Neural progenitor cell (in vitro differentiated cells): ENCODE measurements around the gene FAM3B. TPM values are rescaled to one million over a fixed set of nuclear protein-coding genes. Genes with fewer than 3 reads are reported as not detected.
A peak's percentile ranks its signal among the peaks of the same experiment; 100 is the strongest.

Source experiments
- DNase-seq: peaks from one replicate; pipeline ENCODE4 v3.0.0-alpha.2; 2016; ENCODE audit warnings: low spot score
- H2AFZ ChIP-seq: fragments of 200-600 bp; sonication (generic); replicated peaks from 2 replicates; pipeline ENCODE4 v1.6.1; 2016; ENCODE audit warnings: antibody characterized with exemption
- H3F3A ChIP-seq: fragments of 200-600 bp; sonication (generic); 2 replicates; pipeline ENCODE4 v1.6.1; 2016; ENCODE audit warnings: antibody characterized with exemption, low read depth
- H3K27ac ChIP-seq: fragments of 200-600 bp; sonication (generic); 2 replicates; pipeline ENCODE4 v1.5.1; 2016; ENCODE audit warnings: mild to moderate bottlenecking
- H3K27me3 ChIP-seq: fragments of 200-600 bp; sonication (generic); 2 replicates; pipeline ENCODE4 v1.6.1; 2016; ENCODE audit warnings: mild to moderate bottlenecking, moderate library complexity
- H3K36me3 ChIP-seq: fragments of 200-600 bp; sonication (generic); 2 replicates; pipeline ENCODE4 v1.5.1; 2016
- H3K4me1 ChIP-seq: fragments of 200-600 bp; sonication (generic); 2 replicates; pipeline ENCODE4 v1.6.1; 2016; ENCODE audit warnings: mixed run types
- H3K4me2 ChIP-seq: fragments of 200-600 bp; sonication (generic); 2 replicates; pipeline ENCODE4 v1.6.1; 2016
- H3K4me3 ChIP-seq: fragments of 200-600 bp; sonication (generic); 2 replicates; pipeline ENCODE4 v1.5.1; 2016
- H3K79me2 ChIP-seq: fragments of 200-600 bp; sonication (generic); 2 replicates; pipeline ENCODE4 v1.6.1; 2016; ENCODE audit warnings: low read depth
- H3K9ac ChIP-seq: fragments of 200-600 bp; sonication (generic); 2 replicates; pipeline ENCODE4 v1.6.1; 2016
- H3K9me3 ChIP-seq: fragments of 200-600 bp; sonication (generic); 2 replicates; pipeline ENCODE4 v1.5.1; 2016; ENCODE audit warnings: low read depth
- H4K20me1 ChIP-seq: fragments of 200-600 bp; sonication (generic); 2 replicates; pipeline ENCODE4 v1.6.1; 2016; ENCODE audit warnings: low read depth
- H3K27ac Mint-ChIP-seq: 3 replicates; pipeline ENCODE4 v1.8.0; 2021; ENCODE audit warnings: mixed read lengths
- H3K27me3 Mint-ChIP-seq: 2 replicates; pipeline ENCODE4 v1.8.0; 2022; ENCODE audit warnings: low read depth, mild to moderate bottlenecking, inconsistent platforms, moderate library complexity, mixed read lengths; ENCODE audit not compliant: insufficient read depth
- H3K36me3 Mint-ChIP-seq: 3 replicates; pipeline ENCODE4 v1.8.0; 2021; ENCODE audit warnings: mixed read lengths
- H3K4me1 Mint-ChIP-seq: 3 replicates; pipeline ENCODE4 v1.8.0; 2021; ENCODE audit warnings: mixed read lengths
- H3K4me3 Mint-ChIP-seq: 3 replicates; pipeline ENCODE4 v1.8.0; 2021; ENCODE audit warnings: mild to moderate bottlenecking, moderate library complexity, mixed read lengths
- H3K9me3 Mint-ChIP-seq: 3 replicates; pipeline ENCODE4 v1.8.0; 2020; ENCODE audit warnings: mixed read lengths
- CTCF ChIP-seq: fragments of 200-600 bp; sonication (generic); IDR thresholded peaks from 2 replicates; pipeline ENCODE4 v1.5.1; 2017; ENCODE audit warnings: antibody characterized with exemption, mild to moderate bottlenecking
- EZH2 ChIP-seq: fragments of 200-600 bp; sonication (generic); IDR thresholded peaks from 2 replicates; pipeline ENCODE4 v1.6.1; 2017; ENCODE audit warnings: antibody characterized with exemption, mild to moderate bottlenecking, moderate library complexity
- EZH2phosphoT487 ChIP-seq: fragments of 200-600 bp; sonication (generic); IDR thresholded peaks from 2 replicates; pipeline ENCODE4 v1.6.1; 2017; ENCODE audit warnings: antibody characterized with exemption
- total RNA-seq: library from RNA; depleted of rRNA; stranded (reverse); fragments of >200 nt; gene quantifications from 2 replicates; pipeline ENCODE4 v1.2.3, GENCODE V29; 2015; ENCODE audit warnings: low replicate concordance

The FAM3B gene
- total RNA-seq, 1 donor from 2014 or later, result not detected

GRCh38 chr21:41368735-41369104 is 52.1 kb downstream of the FAM3B start:
- H2AFZ ChIP-seq, result peak overlapping the region; percentile 99
- TF ChIP-seq EZH2 (no peak), CTCF (no peak), EZH2phosphoT487 (no peak)
- no peak overlapping the region for H3K9ac ChIP-seq
- no peaks in the 10 kb centered on the region for H3K9me3 ChIP-seq
- no peaks in the 10 kb centered on the region for H3K27me3 ChIP-seq
- peaks cover 4% of the 10 kb centered on the region for H3K4me1 ChIP-seq
- no peaks in the 10 kb centered on the region for H4K20me1 ChIP-seq
- Mint-ChIP-seq H3K4me1 (no peaks in the 10 kb centered on the region), H3K9me3 (no peaks in the 10 kb centered on the region), H3K27ac (no peak overlapping the region), H3K4me3 (no peak overlapping the region), H3K36me3 (no peaks in the 10 kb centered on the region), H3K27me3 (peaks cover 10% of the 10 kb centered on the region)
- DNase-seq, result no peak
- H3F3A ChIP-seq, result no peaks in the 10 kb centered on the region
- no peaks in the 10 kb centered on the region for H3K79me2 ChIP-seq
- no peaks in the 10 kb centered on the region for H3K36me3 ChIP-seq
- no peak overlapping the region for H3K27ac ChIP-seq
- no peak overlapping the region for H3K4me3 ChIP-seq
- H3K4me2 ChIP-seq, result peak overlapping the region; percentile 78

- H3K36me3 ChIP-seq, result no peaks in the 10 kb centered on the region
- no peak overlapping the region for H3K27ac ChIP-seq
- no peaks in the 10 kb centered on the region for H4K20me1 ChIP-seq
- peaks cover 10% of the 10 kb centered on the region for H3K27me3 Mint-ChIP-seq
- no peaks in the 10 kb centered on the region for H3K36me3 Mint-ChIP-seq
- H3K4me3 Mint-ChIP-seq, result peak overlapping the region; percentile 71
- H3K4me2 ChIP-seq, result peak overlapping the region; percentile 78
- no peaks in the 10 kb centered on the region for H3K9me3 ChIP-seq
- no peaks in the 10 kb centered on the region for H3K4me1 Mint-ChIP-seq
- H3K27ac Mint-ChIP-seq, result no peak overlapping the region
- TF ChIP-seq EZH2phosphoT487, result no peak
- TF ChIP-seq EZH2, result no peak
- no peak for TF ChIP-seq CTCF
- H3K4me1 ChIP-seq, result peaks cover 4% of the 10 kb centered on the region
- H3K9ac ChIP-seq, result no peak overlapping the region
- peak overlapping the region; percentile 99 for H2AFZ ChIP-seq
- H3F3A ChIP-seq, result no peaks in the 10 kb centered on the region
- no peaks in the 10 kb centered on the region for H3K79me2 ChIP-seq
- no peaks in the 10 kb centered on the region for H3K27me3 ChIP-seq
- H3K9me3 Mint-ChIP-seq, result no peaks in the 10 kb centered on the region
- DNase-seq, result peak; percentile 82
- peak overlapping the region; percentile 41 for H3K4me3 ChIP-seq
These were observed 52.7 kb downstream of the FAM3B start for GRCh38 chr21:41369105-41369919.

GRCh38 chr21:41369920-41370839 is 53.6 kb downstream of the FAM3B start:
- no peaks in the 10 kb centered on the region for H3K9me3 ChIP-seq
- Mint-ChIP-seq H3K27me3 (peaks cover 8% of the 10 kb centered on the region), H3K9me3 (no peaks in the 10 kb centered on the region), H3K4me3 (no peak overlapping the region), H3K36me3 (no peaks in the 10 kb centered on the region), H3K27ac (no peak overlapping the region), H3K4me1 (no peaks in the 10 kb centered on the region)
- peak overlapping the region; percentile 78 for H3K4me2 ChIP-seq
- no peaks in the 10 kb centered on the region for H3K36me3 ChIP-seq
- no peak overlapping the region for H3K27ac ChIP-seq
- no peak overlapping the region for H3K4me3 ChIP-seq
- H3K27me3 ChIP-seq, result no peaks in the 10 kb centered on the region
- no peaks in the 10 kb centered on the region for H3K79me2 ChIP-seq
- H2AFZ ChIP-seq, result peak overlapping the region; percentile 99
- no peak for DNase-seq
- H4K20me1 ChIP-seq, result no peaks in the 10 kb centered on the region
- H3F3A ChIP-seq, result no peaks in the 10 kb centered on the region
- H3K9ac ChIP-seq, result no peak overlapping the region
- H3K4me1 ChIP-seq, result peaks cover 4% of the 10 kb centered on the region
- TF ChIP-seq CTCF (no peak), EZH2phosphoT487 (no peak), EZH2 (no peak)
